K562 (cell line): Measurements from ENCODE around the gene L3MBTL1.
A peak's percentile ranks its signal among the peaks of the same experiment; 100 is the strongest.

Source experiments
- FOXM1 ChIP-seq, 2 experiments: fragments of 450-650 bp in 1 of 2; sonication (generic) in 1 of 2; formaldehyde crosslinking in 1 of 2; IDR thresholded peaks; 2 replicates each; pipeline versions ENCODE4 v1.6.1 to v1.9.0; 2017 to 2022; ENCODE audit warnings: low read depth in 2 of 2, mild to moderate bottlenecking in 2 of 2, missing genetic modification reagents in 1 of 2, moderate library complexity in 1 of 2
- MEF2A ChIP-seq: IDR thresholded peaks from 2 replicates; pipeline ENCODE4 v1.6.1; 2011; ENCODE audit warnings: low read depth, mild to moderate bottlenecking, low read length, moderate library complexity; ENCODE audit not compliant: control insufficient read depth
- RB1 ChIP-seq: fragments of 450-650 bp; IDR thresholded peaks from 2 replicates; pipeline ENCODE4 v1.6.1; 2017; ENCODE audit warnings: low read depth, mild to moderate bottlenecking
- TAF1 ChIP-seq: IDR thresholded peaks from 2 replicates; pipeline ENCODE4 v1.6.1; 2011; ENCODE audit warnings: mild to moderate bottlenecking, low read length, moderate library complexity; ENCODE audit not compliant: insufficient read depth, control insufficient read depth, severe bottlenecking; ENCODE audit errors: extremely low read depth
- USF2 ChIP-seq: sonication (generic); formaldehyde crosslinking; IDR thresholded peaks from 2 replicates; pipeline ENCODE4 v1.5.0; 2020; ENCODE audit warnings: missing genetic modification reagents
- ZNF282 ChIP-seq: sonication (generic); formaldehyde crosslinking; IDR thresholded peaks from 2 replicates; pipeline ENCODE4 v1.8.1; 2023; ENCODE audit warnings: missing genetic modification reagents
- ZSCAN29 ChIP-seq: fragments of 450-650 bp; IDR thresholded peaks from 2 replicates; pipeline ENCODE4 v1.6.1; 2017
- TF ChIP-seq, protein P1 (sequence below): sonication (generic); formaldehyde crosslinking; IDR thresholded peaks from 2 replicates; pipeline ENCODE4 v1.8.0; 2022; ENCODE audit warnings: missing genetic modification reagents, mild to moderate bottlenecking, borderline replicate concordance

DNA sequence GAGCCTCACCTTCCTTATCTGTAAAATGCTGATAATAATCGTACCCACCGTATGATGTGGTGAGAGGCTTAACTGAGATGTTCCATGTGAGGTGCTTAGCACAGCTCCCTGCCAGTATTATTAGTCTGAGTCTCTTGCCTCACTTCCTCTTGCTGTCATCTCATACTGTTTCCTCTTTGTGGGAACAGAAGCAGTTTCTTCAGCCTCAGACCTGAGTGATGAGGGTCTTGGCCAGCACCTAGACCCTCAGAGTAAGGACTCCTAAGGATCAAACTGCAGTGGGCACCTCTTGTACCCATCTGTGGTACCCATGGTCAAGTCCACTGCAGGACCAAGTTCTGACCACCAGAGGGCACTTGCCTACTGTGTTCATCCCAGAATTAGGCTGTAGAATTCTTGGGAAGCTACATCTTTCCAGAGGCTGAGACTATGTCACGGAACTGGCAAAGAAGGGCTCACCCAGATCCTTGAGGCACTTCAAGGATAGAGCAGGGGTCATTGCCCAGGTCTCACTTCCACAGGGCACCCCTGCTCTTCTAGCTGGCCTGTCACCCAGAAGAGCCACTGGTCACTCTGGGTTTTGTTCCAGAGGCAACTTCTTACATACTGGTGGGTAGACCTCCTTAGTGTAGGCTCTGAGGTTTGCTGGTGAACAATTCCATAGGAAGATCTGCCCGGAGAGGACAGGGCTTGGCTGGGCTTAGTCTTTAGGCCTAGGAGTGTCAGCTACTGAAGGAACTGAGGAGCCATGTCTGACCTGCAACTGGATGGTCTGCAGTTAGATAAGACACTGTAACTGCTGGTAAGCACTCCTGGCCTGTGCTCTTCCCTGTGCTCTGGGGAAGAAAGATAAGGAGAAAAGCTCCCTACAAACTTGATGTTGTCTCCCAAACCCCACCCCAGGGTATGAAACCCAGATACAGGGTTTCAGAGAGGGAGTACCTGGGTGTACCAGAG lies 30.7 kb downstream of the L3MBTL1 start:
- TF ChIP-seq ZSCAN29 = no peak
- TF ChIP-seq, protein P1, sequence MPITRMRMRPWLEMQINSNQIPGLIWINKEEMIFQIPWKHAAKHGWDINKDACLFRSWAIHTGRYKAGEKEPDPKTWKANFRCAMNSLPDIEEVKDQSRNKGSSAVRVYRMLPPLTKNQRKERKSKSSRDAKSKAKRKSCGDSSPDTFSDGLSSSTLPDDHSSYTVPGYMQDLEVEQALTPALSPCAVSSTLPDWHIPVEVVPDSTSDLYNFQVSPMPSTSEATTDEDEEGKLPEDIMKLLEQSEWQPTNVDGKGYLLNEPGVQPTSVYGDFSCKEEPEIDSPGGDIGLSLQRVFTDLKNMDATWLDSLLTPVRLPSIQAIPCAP (CRISPR knock-in tag) = no peak
- no peak for TF ChIP-seq USF2 (CRISPR knock-in tag)
- TF ChIP-seq RB1 = no peak; the same call in 1 of the 2 replicates
- no peak for TF ChIP-seq TAF1
- peak; percentile 64; the same call in 1 of the 2 replicates for TF ChIP-seq FOXM1 (IDR thresholded peaks at IDR 0.05; ENCODE audit: low read depth)
- TF ChIP-seq FOXM1 (CRISPR knock-in tag; IDR thresholded peaks at IDR 0.05; ENCODE audit: low read depth) = no peak
- no peak for TF ChIP-seq ZNF282 (CRISPR knock-in tag)
- TF ChIP-seq MEF2A = no peak
